NCI-H82 treated with DMSO at 0.1 percent for 48 hours (cell line): ENCODE measurements around the gene SH3PXD2A.
"Not testable (repeated sequence)": the region's sequence is repeated elsewhere in the genome, so short reads cannot be mapped to it uniquely, and the experiment has no call there.

Source experiments
- DNase-seq: peaks from one replicate; lab custom pipeline; 2025; ENCODE audit not compliant: unreplicated experiment; lab: John Stamatoyannopoulos, UW

SH3PXD2A gene

GRCh38 chr10:103849880-103850571 lies 5.3 kb downstream of the SH3PXD2A start:
- DNase-seq: no peak

GRCh38 chr10:103849212-103849877 lies 6.0 kb downstream of the SH3PXD2A start:
- DNase-seq: no peak

GRCh38 chr10:103847909-103848468 lies 7.4 kb downstream of the SH3PXD2A start:
- DNase-seq: no peak

- no peak for DNase-seq
Observed at GRCh38 chr10:103847346-103847745, 8.0 kb downstream of the SH3PXD2A start.

- no peak for DNase-seq
Observed at GRCh38 chr10:103845972-103846371, 9.4 kb downstream of the SH3PXD2A start.

- not testable (repeated sequence) for DNase-seq
Observed at GRCh38 chr10:103845346-103845745, 10.0 kb downstream of the SH3PXD2A start.

- DNase-seq: no peak
Observed at GRCh38 chr10:103843854-103844570, 11.4 kb downstream of the SH3PXD2A start.

- DNase-seq: no peak
Observed at GRCh38 chr10:103843045-103843444, 12.3 kb downstream of the SH3PXD2A start.

GRCh38 chr10:103842605-103843004 lies 12.8 kb downstream of the SH3PXD2A start:
- no peak for DNase-seq

- no peak for DNase-seq
Observed at GRCh38 chr10:103841519-103841918, 13.9 kb downstream of the SH3PXD2A start.

GRCh38 chr10:103840740-103841070 lies 14.7 kb downstream of the SH3PXD2A start:
- DNase-seq: no peak

GRCh38 chr10:103839872-103840739 lies 15.3 kb downstream of the SH3PXD2A start:
- DNase-seq: no peak

GRCh38 chr10:103839519-103839871 lies 15.9 kb downstream of the SH3PXD2A start:
- DNase-seq: no peak

- DNase-seq: no peak
Observed at GRCh38 chr10:103838862-103839518, 16.4 kb downstream of the SH3PXD2A start.

- no peak for DNase-seq
Observed at GRCh38 chr10:103838070-103838395, 17.3 kb downstream of the SH3PXD2A start.

GRCh38 chr10:103837370-103838069 lies 17.9 kb downstream of the SH3PXD2A start:
- DNase-seq: no peak

GRCh38 chr10:103836861-103837260 lies 18.5 kb downstream of the SH3PXD2A start:
- DNase-seq: no peak

GRCh38 chr10:103836273-103836672 lies 19.1 kb downstream of the SH3PXD2A start:
- DNase-seq: no peak

- DNase-seq: no peak
Observed at GRCh38 chr10:103835096-103836050, 20.0 kb downstream of the SH3PXD2A start.
